NOMO-1 treated with DMSO at 0.1 percent for 48 hours (cell line): ENCODE data around the gene HERPUD1.
"Not testable (repeated sequence)": the region's sequence is repeated elsewhere in the genome, so short reads cannot be mapped to it uniquely, and the experiment has no call there.

ENCODE experiments used
- DNase-seq: peaks from one replicate; lab custom pipeline; 2025; ENCODE audit not compliant: unreplicated experiment; lab: John Stamatoyannopoulos, UW

HERPUD1 gene

GRCh38 chr16:56933828-56934598 is 2.1 kb downstream of the HERPUD1 start:
- no peak for DNase-seq

GRCh38 chr16:56934599-56935145 is 2.7 kb downstream of the HERPUD1 start:
- not testable (repeated sequence) for DNase-seq

- no peak for DNase-seq
These were observed 3.3 kb downstream of the HERPUD1 start for GRCh38 chr16:56935201-56935600.

GRCh38 chr16:56936491-56936890 is 4.5 kb downstream of the HERPUD1 start:
- no peak for DNase-seq

- no peak for DNase-seq
These were observed 5.0 kb downstream of the HERPUD1 start for GRCh38 chr16:56936950-56937349.

- no peak for DNase-seq
These were observed 6.9 kb downstream of the HERPUD1 start for GRCh38 chr16:56938664-56939513.

- no peak for DNase-seq
These were observed 7.9 kb downstream of the HERPUD1 start for GRCh38 chr16:56939801-56940200.

- no peak for DNase-seq
These were observed 9.2 kb downstream of the HERPUD1 start for GRCh38 chr16:56941092-56941491.

- DNase-seq, result no peak
These were observed 10.0 kb downstream of the HERPUD1 start for GRCh38 chr16:56941856-56942331.

- DNase-seq, result no peak
These were observed 11.9 kb downstream of the HERPUD1 start for GRCh38 chr16:56943761-56944375.

GRCh38 chr16:56944954-56945839 is 13.3 kb downstream of the HERPUD1 start:
- no peak for DNase-seq

- DNase-seq, result no peak
These were observed 14.0 kb downstream of the HERPUD1 start for GRCh38 chr16:56945847-56946527.

GRCh38 chr16:56946767-56947603 is 15.0 kb downstream of the HERPUD1 start:
- DNase-seq, result no peak

GRCh38 chr16:56947604-56947995 is 15.7 kb downstream of the HERPUD1 start:
- DNase-seq, result no peak

GRCh38 chr16:56948234-56948633 is 16.3 kb downstream of the HERPUD1 start:
- no peak for DNase-seq

- DNase-seq, result no peak
These were observed 18.1 kb downstream of the HERPUD1 start for GRCh38 chr16:56950051-56950450.

GRCh38 chr16:56950455-56950854 is 18.5 kb downstream of the HERPUD1 start:
- no peak for DNase-seq

- DNase-seq, result peak; percentile 95
These were observed 19.2 kb downstream of the HERPUD1 start for GRCh38 chr16:56950881-56951771.
